SK-N-SH treated with all-trans-retinoic acid at 6 μM for 48 hours (cell line): ENCODE data around the gene RBM7.

ENCODE experiments used
- ARNTL ChIP-seq: fragments of 450-650 bp; formaldehyde crosslinking; IDR thresholded peaks from 2 replicates; pipeline ENCODE4 v1.5.0; 2020; ENCODE audit warnings: low read depth, mild to moderate bottlenecking, moderate library complexity, borderline replicate concordance
- OSR1 ChIP-seq: fragments of 250-450 bp; sonication (Bioruptor Pico); IDR thresholded peaks from 2 replicates; pipeline ENCODE4 v1.8.0; 2022; ENCODE audit warnings: moderate library complexity, mild to moderate bottlenecking, inconsistent platforms
- SNAI2 ChIP-seq: fragments of 250-450 bp; sonication (Bioruptor Pico); IDR thresholded peaks from 2 replicates; pipeline ENCODE4 v1.5.0; 2020; ENCODE audit warnings: mild to moderate bottlenecking, moderate library complexity
- ZFP30 ChIP-seq: fragments of 450-650 bp; formaldehyde crosslinking; IDR thresholded peaks from 2 replicates; pipeline ENCODE4 v1.5.0; 2022; ENCODE audit warnings: mild to moderate bottlenecking, moderate library complexity
- TF ChIP-seq, protein P1 (sequence below): fragments of 250-450 bp; sonication (Bioruptor Pico); IDR thresholded peaks from 2 replicates; pipeline ENCODE4 v1.5.0; 2020; ENCODE audit warnings: mild to moderate bottlenecking, moderate library complexity
- TF ChIP-seq, protein P2 (sequence below): fragments of 250-450 bp; sonication (Bioruptor Pico); IDR thresholded peaks from 2 replicates; pipeline ENCODE4 v1.5.1; 2021; ENCODE audit warnings: mild to moderate bottlenecking, moderate library complexity
- TF ChIP-seq, protein P3 (sequence below): fragments of 250-450 bp; sonication (Bioruptor Pico); IDR thresholded peaks from 2 replicates; pipeline ENCODE4 v1.5.1; 2020; ENCODE audit warnings: low read depth, mild to moderate bottlenecking, moderate library complexity

DNA sequence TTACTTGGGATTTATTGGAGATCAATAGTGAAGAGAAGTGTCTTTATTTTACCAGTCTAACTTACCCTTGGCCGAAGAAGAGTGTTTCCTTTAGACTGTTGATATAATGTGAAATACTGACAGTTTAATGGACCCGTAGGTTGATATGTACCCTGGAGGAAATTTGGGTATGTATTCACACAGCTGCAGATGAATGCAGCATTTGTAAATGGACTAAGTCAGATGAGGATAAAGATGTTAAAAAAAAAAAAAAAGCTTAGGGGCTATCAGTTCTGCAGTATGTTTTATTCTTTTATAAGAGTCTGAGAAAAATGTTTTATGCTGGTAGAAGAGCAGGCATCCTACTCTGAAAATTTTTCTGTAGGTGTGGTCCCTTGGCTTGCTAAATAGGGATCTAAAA is 41.5 kb downstream of the RBM7 start:
- TF ChIP-seq OSR1 (CRISPR knock-in tag) (no peak), ZFP30 (CRISPR knock-in tag) (no peak), SNAI2 (no peak), ARNTL (CRISPR knock-in tag) (no peak)
- TF ChIP-seq, protein P1, sequence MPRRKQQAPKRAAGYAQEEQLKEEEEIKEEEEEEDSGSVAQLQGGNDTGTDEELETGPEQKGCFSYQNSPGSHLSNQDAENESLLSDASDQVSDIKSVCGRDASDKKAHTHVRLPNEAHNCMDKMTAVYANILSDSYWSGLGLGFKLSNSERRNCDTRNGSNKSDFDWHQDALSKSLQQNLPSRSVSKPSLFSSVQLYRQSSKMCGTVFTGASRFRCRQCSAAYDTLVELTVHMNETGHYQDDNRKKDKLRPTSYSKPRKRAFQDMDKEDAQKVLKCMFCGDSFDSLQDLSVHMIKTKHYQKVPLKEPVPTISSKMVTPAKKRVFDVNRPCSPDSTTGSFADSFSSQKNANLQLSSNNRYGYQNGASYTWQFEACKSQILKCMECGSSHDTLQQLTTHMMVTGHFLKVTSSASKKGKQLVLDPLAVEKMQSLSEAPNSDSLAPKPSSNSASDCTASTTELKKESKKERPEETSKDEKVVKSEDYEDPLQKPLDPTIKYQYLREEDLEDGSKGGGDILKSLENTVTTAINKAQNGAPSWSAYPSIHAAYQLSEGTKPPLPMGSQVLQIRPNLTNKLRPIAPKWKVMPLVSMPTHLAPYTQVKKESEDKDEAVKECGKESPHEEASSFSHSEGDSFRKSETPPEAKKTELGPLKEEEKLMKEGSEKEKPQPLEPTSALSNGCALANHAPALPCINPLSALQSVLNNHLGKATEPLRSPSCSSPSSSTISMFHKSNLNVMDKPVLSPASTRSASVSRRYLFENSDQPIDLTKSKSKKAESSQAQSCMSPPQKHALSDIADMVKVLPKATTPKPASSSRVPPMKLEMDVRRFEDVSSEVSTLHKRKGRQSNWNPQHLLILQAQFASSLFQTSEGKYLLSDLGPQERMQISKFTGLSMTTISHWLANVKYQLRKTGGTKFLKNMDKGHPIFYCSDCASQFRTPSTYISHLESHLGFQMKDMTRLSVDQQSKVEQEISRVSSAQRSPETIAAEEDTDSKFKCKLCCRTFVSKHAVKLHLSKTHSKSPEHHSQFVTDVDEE (CRISPR knock-in tag) = no peak
- TF ChIP-seq, protein P2, sequence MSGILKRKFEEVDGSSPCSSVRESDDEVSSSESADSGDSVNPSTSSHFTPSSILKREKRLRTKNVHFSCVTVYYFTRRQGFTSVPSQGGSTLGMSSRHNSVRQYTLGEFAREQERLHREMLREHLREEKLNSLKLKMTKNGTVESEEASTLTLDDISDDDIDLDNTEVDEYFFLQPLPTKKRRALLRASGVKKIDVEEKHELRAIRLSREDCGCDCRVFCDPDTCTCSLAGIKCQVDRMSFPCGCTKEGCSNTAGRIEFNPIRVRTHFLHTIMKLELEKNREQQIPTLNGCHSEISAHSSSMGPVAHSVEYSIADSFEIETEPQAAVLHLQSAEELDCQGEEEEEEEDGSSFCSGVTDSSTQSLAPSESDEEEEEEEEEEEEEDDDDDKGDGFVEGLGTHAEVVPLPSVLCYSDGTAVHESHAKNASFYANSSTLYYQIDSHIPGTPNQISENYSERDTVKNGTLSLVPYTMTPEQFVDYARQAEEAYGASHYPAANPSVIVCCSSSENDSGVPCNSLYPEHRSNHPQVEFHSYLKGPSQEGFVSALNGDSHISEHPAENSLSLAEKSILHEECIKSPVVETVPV = no peak
- TF ChIP-seq, protein P3, sequence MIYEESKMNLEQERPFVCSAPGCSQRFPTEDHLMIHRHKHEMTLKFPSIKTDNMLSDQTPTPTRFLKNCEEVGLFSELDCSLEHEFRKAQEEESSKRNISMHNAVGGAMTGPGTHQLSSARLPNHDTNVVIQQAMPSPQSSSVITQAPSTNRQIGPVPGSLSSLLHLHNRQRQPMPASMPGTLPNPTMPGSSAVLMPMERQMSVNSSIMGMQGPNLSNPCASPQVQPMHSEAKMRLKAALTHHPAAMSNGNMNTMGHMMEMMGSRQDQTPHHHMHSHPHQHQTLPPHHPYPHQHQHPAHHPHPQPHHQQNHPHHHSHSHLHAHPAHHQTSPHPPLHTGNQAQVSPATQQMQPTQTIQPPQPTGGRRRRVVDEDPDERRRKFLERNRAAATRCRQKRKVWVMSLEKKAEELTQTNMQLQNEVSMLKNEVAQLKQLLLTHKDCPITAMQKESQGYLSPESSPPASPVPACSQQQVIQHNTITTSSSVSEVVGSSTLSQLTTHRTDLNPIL (CRISPR knock-in tag) = no peak
